Adrenal gland (tissue), 12 donors: ENCODE results near the gene HELZ. TPM values are rescaled to one million over a fixed set of nuclear protein-coding genes. Genes with fewer than 3 reads are reported as not detected.
"Not testable (repeated sequence)": the region's sequence is repeated elsewhere in the genome, so short reads cannot be mapped to it uniquely, and the experiment has no call there.

Experiments used
- DNase-seq, 7 donors: peaks; one replicate each; pipeline ENCODE4 v3.0.0-alpha.2; 2019 to 2020
- H3K27ac ChIP-seq, 5 donors: fragments of 200-600 bp; sonication (generic) in 4 of 5; 1 replicate in 3 of 5; 2 replicates in 2 of 5; pipeline versions ENCODE4 v1.5.1 to v1.8.0; 2016 to 2020; ENCODE audit warnings: mild to moderate bottlenecking in 1 of 5
- H3K27me3 ChIP-seq: fragments of 200-600 bp; 2 replicates; pipeline ENCODE4 v1.8.0; 2021
- H3K36me3 ChIP-seq, 2 donors: fragments of 200-600 bp; replicated peaks in 1 of 2; 1 replicate in 1 of 2; 2 replicates in 1 of 2; pipeline versions ENCODE4 v1.5.1 to v1.8.0; 2018 to 2022
- H3K4me1 ChIP-seq, 2 donors: fragments of 200-600 bp; replicated peaks in 1 of 2; 1 replicate in 1 of 2; 2 replicates in 1 of 2; pipeline versions ENCODE4 v1.5.1 to v1.8.0; 2018 to 2021
- H3K4me3 ChIP-seq, 4 donors: fragments of 200-600 bp; sonication (generic) in 3 of 4; one replicate each; pipeline ENCODE4 v1.5.1; 2016 to 2018
- H3K9me3 ChIP-seq, 3 donors: fragments of 200-600 bp; sonication (generic) in 1 of 3; replicated peaks in 1 of 3; 1 replicate in 2 of 3; 2 replicates in 1 of 3; pipeline versions ENCODE4 v1.5.1 to v1.8.0; 2016 to 2021
- CTCF ChIP-seq, 6 experiments: fragments of 450-650 bp in 4 of 6; fragments of 200-600 bp in 2 of 6; sonication (generic) in 1 of 6; IDR thresholded peaks; 1 replicate in 5 of 6; 2 replicates in 1 of 6; pipeline versions ENCODE4 v1.5.1 to v1.8.0; 2016 to 2021; ENCODE audit warnings: antibody characterized with exemption in 6 of 6, mild to moderate bottlenecking in 2 of 6, moderate library complexity in 1 of 6
- POLR2A ChIP-seq, 2 donors: fragments of 450-650 bp; IDR thresholded peaks; one replicate each; pipeline ENCODE4 v1.6.1; 2017; ENCODE audit warnings: antibody characterized with exemption in 2 of 2, mild to moderate bottlenecking in 2 of 2, moderate library complexity in 1 of 2
- WGBS, 4 donors: extraction: QIAGEN DNeasy Blood & Tissue Kit in 2 of 4; methylation state at CpG; one replicate each; pipeline versions ENCODE4 v1.1.5 to v1.1.7; 2013 to 2017; 5-methylcytosine and 5-hydroxymethylcytosine counted together
- intact Hi-C, 2 donors: fragments of 100-400 bp; cut with DNase I; formaldehyde crosslinking; loops; one replicate each; pipeline versions ENCODE4 v1.14.1 to v1.15.0; 2022 to 2023
- polyA plus RNA-seq, 3 donors: library from polyadenylated mRNA; stranded (reverse); fragments of 200-250 nt in 2 of 3; fragments of 350-450 nt in 1 of 3; fragmentation: Illumina TruSeq in 1 of 3; extraction: RNeasy Lipid Tissue Mini Kit (QIAGEN cat#74804) in 1 of 3; gene quantifications; one replicate each; pipeline ENCODE4 v1.2.3, GENCODE V29; 2013 to 2014
- total RNA-seq, 9 donors: library from RNA; depleted of rRNA in 4 of 9; stranded (reverse); fragments of >200 nt in 4 of 9; fragments of 120-200 nt in 1 of 9; fragmentation: NEBNext Ultra II Directional in 1 of 9; extraction: Animal tissue kit (Norgen Biotek cat#: 25700) in 1 of 9; gene quantifications; one replicate each; pipeline versions ENCODE4 v1.1.0 to v1.2.4, GENCODE V29; 2013 to 2023
- donor health status: healthy with polysubstance abuse.
- donor health status: Bipolar disorder and iron deficiency.
- donor health status: DM: yes; HTN: yes; CAD: no.
- donor health status: DM: no; HTN: no; CAD: no.
- donor health status: DM: no; HTN: no; CAD: no.
- donor health status: DM: yes; HTN: yes; CAD: no.

Gene HELZ
- total and polyA plus RNA-seq, 12 donors, result 3.1 to 88.0 (median 47.9) TPM

- no peak for TF ChIP-seq CTCF (IDR thresholded peaks at IDR 0.05)
- no peak for TF ChIP-seq POLR2A (IDR thresholded peaks at IDR 0.05)
- intact Hi-C loops, result no loop called here
Measured at GRCh38 chr17:67109111-67109510, 135.9 kb downstream of the HELZ start.

GRCh38 chr17:67107811-67108775 is 136.9 kb downstream of the HELZ start:
- H3K36me3 ChIP-seq, result peaks cover 0 to 51% of the 10 kb centered on the region in 2 donors
- TF ChIP-seq CTCF (IDR thresholded peaks at IDR 0.05) (no peak), POLR2A (IDR thresholded peaks at IDR 0.05) (no peak)

More at GRCh38 chr17:67109111-67109510, 135.9 kb downstream of the HELZ start:
- Histone ChIP-seq H3K36me3 (peaks cover 0 to 51% of the 10 kb centered on the region in 2 donors), H3K4me3 (no peak overlapping the region), H3K27me3 (no peaks in the 10 kb centered on the region), H3K9me3 (no peaks in the 10 kb centered on the region), H3K4me1 (peaks cover 8 to 30% of the 10 kb centered on the region in 2 donors), H3K27ac (no peak overlapping the region)
- WGBS, 4 donors, result 83 to 94% (median 88%) methylated on average over 5 of the region's 5 CpGs
- no peak for DNase-seq

GRCh38 chr17:67107171-67107570 is 137.8 kb downstream of the HELZ start:
- Histone ChIP-seq H3K4me3 (no peak overlapping the region), H3K27me3 (no peaks in the 10 kb centered on the region), H3K9me3 (no peaks in the 10 kb centered on the region), H3K4me1 (peaks cover 16 to 41% of the 10 kb centered on the region in 2 donors), H3K27ac (no peak overlapping the region), H3K36me3 (peaks cover 0 to 41% of the 10 kb centered on the region in 2 donors)
- WGBS, 4 donors, result 94 to 99% (median 98%) methylated on average over 5 of the region's 5 CpGs
- no peak for TF ChIP-seq CTCF (IDR thresholded peaks at IDR 0.05)
- TF ChIP-seq POLR2A (IDR thresholded peaks at IDR 0.05), result no peak
- intact Hi-C loops, result no loop called here
- no peak for DNase-seq

More at GRCh38 chr17:67107811-67108775, 136.9 kb downstream of the HELZ start:
- WGBS, 4 donors, result 92 to 95% (median 94%) methylated on average over 13 of the region's 13 CpGs
- H3K27ac ChIP-seq, result no peak overlapping the region
- no peaks in the 10 kb centered on the region for H3K27me3 ChIP-seq
- no peak overlapping the region for H3K4me3 ChIP-seq
- intact Hi-C loops, result no loop called here
- DNase-seq, result no peak
- H3K9me3 ChIP-seq, result no peaks in the 10 kb centered on the region
- H3K4me1 ChIP-seq, result peaks cover 12 to 35% of the 10 kb centered on the region in 2 donors

- Histone ChIP-seq H3K4me3 (no peak overlapping the region), H3K9me3 (no peaks in the 10 kb centered on the region), H3K27me3 (no peaks in the 10 kb centered on the region), H3K4me1 (peaks cover 16 to 36% of the 10 kb centered on the region in 2 donors), H3K36me3 (peaks cover 0 to 32% of the 10 kb centered on the region in 2 donors), H3K27ac (peak overlapping the region in 1 of 5 donors; percentile 12)
- intact Hi-C loops, result no loop called here
- TF ChIP-seq POLR2A (IDR thresholded peaks at IDR 0.05) (no peak), CTCF (IDR thresholded peaks at IDR 0.05) (no peak)
- DNase-seq, result no peak
Measured at GRCh38 chr17:67105213-67105612, 139.8 kb downstream of the HELZ start.

- 90 to 98% (median 95%) methylated on average over 7 of the region's 7 CpGs for WGBS, 4 donors
- Histone ChIP-seq H3K27ac (peak overlapping the region in 1 of 5 donors; percentile 12), H3K36me3 (peaks cover 0 to 32% of the 10 kb centered on the region in 2 donors), H3K4me1 (peaks cover 16 to 42% of the 10 kb centered on the region in 2 donors)
- H3K27me3 ChIP-seq, H3K9me3 ChIP-seq, H3K4me3 ChIP-seq, DNase-seq, intact Hi-C loops: not testable (repeated sequence)
Measured at GRCh38 chr17:67104641-67105040, 140.4 kb downstream of the HELZ start.
